Loucy (cell line): ENCODE measurements around the gene STK38L.

ENCODE experiments used
- EZH2phosphoT487 ChIP-seq: fragments of 200-600 bp; IDR thresholded peaks from 2 replicates; pipeline ENCODE4 v1.6.1; 2018; ENCODE audit warnings: antibody characterized with exemption, mild to moderate bottlenecking, moderate library complexity, borderline replicate concordance
- TF ChIP-seq, protein P1 (sequence below): fragments of 200-600 bp; sonication (generic); conservative IDR thresholded peaks from 2 replicates; pipeline ENCODE4 v1.5.1; 2014; ENCODE audit warnings: mild to moderate bottlenecking, antibody characterized with exemption, low read length

DNA sequence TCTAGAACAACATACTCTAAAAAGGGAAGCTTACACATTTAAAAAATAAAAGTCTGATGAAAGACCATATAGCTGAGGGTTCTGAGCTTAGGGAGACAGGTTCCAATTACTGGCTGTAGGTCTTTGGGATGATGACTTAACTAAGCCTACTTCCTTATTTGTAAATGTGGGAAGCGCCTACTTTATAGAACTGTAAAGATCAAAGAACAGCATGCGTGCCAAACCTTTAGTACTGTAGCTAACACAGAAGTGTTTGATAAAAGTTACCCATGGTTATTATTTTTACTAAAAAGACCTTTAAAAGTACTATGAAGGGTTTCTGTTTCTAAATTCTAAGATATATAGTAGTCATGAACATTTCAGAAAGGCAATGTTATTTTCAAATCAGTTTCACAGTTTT lies 35.7 kb downstream of the STK38L start:
- TF ChIP-seq, protein P1, sequence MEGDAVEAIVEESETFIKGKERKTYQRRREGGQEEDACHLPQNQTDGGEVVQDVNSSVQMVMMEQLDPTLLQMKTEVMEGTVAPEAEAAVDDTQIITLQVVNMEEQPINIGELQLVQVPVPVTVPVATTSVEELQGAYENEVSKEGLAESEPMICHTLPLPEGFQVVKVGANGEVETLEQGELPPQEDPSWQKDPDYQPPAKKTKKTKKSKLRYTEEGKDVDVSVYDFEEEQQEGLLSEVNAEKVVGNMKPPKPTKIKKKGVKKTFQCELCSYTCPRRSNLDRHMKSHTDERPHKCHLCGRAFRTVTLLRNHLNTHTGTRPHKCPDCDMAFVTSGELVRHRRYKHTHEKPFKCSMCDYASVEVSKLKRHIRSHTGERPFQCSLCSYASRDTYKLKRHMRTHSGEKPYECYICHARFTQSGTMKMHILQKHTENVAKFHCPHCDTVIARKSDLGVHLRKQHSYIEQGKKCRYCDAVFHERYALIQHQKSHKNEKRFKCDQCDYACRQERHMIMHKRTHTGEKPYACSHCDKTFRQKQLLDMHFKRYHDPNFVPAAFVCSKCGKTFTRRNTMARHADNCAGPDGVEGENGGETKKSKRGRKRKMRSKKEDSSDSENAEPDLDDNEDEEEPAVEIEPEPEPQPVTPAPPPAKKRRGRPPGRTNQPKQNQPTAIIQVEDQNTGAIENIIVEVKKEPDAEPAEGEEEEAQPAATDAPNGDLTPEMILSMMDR: no peak
- TF ChIP-seq EZH2phosphoT487: no peak
